OCI-M2 (cell line): ENCODE results near the gene HDGF.

Experiments used
- DNase-seq: peaks from one replicate; lab custom pipeline; 2025; ENCODE audit not compliant: unreplicated experiment; lab: John Stamatoyannopoulos, UW

HDGF gene

DNA sequence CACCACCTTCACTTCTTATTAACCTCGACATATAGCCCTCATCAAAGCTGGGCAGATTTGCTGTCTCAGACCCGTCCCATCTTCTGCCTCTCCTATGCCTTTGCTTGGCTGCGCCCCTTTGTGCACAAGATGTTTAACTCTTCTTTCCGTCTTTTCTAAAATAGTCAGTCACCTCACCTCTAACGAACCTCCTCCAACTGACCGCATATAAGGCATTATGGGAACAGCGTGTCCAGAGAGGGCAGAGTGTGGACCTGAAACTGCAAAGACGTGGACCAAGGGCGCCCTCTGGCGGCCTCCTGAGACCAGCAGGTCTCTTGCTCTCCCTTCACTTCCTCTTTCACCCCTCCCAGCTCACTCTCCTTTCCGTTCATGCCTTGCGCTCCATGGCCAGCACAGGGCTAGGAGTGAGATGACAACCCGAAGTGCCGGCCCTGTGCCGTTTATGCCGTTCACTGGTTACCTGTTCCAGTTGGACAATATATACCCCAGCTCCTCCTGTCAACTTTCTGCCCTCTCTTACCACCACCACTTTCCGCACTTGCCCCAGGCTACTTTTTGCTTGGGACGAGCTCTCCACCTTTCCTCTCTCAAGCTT lies 25.7 kb downstream of the HDGF start:
- DNase-seq = peak; percentile 68

DNA sequence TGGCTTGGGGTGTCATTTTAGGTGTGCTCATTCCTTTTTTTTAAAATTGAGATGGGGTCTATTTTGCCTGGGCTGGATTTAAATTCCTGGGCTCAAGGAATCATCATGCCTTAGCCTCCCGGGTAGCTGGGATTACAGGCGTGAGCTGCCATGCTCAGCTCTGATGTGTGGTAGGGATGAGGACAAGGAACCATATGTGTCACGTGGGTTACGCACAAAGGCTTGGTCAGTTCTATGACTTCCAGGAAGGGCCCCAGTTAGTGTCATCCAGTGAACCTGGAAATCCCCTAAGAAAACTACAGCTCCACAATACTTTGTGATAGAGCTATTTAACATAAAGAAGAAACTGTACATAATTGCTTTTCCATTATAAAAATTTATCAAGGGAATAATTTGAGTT lies 29.9 kb downstream of the HDGF start:
- no peak for DNase-seq

DNA sequence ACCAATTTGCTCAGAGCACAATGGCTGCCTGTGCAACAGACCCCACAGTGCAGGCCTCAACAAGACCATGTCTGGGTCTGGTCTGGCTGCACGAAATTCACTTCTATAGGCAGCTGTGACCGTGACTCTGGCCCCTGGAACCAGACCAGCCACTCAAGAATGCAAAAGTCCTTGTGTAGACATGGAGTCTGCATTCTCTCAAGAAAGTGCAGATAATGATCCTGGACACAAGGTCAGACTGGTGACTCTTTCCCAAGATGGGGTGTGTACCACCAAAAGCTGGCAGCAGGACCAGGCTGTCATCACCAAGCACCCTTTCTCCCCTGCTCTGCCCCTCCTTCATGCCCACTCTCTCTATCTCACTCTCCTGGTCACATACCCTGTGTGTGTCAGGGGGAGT lies 30.3 kb downstream of the HDGF start:
- DNase-seq = no peak

DNA sequence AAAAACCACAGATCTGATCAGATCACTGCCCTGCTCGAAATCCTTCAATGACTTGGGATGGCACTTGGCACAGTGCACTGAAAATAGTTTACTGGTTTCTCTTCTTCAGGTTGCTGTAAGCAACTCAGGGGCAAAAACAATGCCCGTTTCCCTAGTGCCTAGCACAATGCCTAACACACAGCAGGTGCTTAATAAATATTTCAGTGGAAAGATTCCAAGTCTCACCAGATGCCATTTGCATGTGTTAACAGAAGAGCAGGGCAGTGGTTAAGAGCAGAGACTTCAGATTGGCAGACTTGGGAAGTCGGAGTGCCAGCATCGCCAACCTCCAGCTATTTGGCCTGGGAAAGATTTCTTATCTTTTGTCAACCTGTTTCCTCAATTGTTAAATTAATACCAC lies 34.1 kb downstream of the HDGF start:
- DNase-seq = no peak

DNA sequence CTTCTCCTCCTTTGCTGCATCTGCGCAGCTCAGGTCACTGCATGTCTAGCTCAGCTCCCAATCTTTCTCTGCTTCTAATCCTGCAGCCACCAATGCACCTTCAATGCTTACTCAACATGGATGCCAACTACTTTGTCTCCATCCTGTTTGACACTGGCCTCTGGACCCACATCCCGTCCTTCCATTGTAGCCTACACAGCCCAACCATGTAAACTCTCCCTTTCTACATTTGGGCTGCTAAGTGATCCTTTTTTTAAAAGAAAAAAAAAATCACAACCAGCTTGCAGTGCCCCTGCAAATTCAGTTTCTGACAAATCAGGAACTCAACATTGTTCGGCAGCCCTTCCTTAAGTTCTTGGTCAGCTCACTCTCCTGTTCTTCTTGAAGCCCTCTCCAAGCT lies 36.6 kb downstream of the HDGF start:
- no peak for DNase-seq

DNA sequence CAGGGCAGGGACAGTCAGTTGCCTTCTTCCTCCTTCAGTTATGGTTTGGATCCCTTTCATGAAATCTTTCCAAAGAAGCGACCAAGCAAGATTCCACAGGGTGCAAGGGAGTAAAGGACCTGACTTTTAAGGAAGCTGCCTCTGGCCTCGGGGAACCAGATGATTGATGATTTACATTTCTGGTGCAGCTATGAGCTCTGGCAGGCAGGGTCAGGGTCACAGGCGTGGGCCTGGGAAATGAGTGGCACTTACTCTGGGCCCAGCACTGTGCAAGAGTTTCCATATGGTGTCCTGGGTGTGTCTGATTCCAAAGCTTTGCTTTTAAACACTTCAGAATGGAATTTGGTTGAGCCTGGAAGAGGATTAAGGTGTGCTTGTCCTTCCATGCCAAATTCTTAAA lies 38.8 kb downstream of the HDGF start:
- no peak for DNase-seq

DNA sequence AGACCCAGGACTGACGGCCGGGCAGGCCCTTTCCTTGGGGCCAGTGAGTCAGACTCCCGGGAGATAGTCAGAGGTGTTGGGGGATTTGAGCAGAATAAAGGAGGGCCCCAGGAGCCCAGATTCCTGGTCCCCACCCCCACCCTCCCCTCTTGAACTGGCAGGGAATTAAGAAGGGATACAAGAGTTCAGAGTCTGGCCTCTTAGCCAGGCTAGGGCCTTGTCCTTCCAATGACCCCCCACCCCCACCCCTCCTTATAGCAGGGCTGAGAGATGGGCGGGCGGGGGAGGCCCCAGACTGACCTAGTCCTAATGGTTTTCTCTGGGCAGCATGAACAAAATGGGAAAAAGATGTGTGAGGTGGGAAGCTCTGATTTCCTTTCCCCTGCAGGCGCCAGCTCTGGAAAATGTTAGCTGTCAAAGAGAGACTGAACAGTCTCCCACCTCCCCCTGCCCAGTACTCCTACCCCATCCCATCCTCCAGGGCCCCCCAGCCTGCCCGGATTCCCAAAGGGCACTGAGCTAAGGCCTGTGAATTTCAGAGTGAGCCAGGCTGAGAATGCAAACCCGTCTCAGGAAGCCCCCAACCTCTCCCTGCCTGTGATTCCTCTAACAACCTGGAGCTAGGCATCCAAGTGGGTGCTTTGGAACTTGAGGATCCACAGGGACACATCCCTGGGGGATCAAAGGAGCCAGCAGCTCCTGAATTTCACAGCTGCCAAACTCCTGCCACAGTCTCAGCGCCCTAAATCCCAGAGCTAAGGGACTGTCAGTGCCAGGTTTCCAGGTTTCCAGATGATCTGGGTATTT lies 40.3 kb downstream of the HDGF start:
- no peak for DNase-seq

DNA sequence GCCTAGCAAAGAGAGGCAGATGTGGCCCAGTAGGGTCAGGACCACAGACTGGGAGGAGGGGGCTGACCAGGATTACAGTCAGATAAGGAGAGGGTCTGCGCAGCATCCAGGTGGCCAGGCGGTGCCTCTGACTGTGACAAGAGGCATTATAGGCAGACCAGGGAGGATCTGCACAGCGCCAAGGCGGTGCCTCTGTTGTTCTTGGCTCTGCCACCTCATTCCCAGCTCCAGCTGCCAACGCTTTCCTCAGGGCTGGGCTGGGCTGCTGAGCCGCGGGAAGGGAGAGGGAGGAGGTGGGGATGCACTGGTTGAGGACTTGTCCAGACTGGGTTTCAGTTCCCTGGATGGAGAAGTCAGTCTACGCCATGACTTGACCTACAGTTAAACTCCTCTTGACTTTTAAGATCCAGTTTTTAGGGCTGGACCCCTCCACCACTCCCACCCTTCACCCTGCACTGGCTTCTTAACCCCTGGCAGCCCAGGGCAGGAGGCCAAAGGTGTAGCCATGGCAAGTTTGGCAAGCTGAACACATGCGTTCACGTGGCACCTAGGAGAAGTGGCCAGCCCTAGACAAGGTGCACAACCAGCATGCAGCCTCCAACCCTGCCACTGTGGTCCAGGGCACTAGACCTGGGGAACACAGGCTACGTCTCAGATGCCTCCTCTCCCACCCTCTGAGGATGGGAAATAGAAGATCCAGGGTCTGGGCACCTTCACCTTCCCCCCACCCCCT lies 41.6 kb downstream of the HDGF start:
- no peak for DNase-seq

DNA sequence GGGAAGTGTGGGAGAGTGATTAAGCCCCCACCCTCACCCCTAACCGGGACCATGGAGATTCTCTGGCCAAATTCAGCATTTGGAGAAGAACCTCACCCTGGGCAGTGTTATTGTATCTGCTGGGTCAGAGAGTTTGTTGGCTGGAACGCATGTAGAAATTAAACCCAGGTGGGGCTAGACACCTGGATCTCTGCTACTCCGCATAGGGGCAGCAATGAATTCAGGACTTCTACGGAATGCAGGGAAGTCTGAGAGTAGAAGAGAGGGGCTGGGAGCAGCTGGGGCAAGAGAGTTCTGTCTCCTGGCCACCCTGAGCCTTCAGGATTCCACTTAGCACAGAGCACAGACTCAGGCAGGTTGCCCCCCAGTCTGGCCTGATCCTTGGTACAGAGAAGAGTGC lies 42.4 kb downstream of the HDGF start:
- no peak for DNase-seq

DNA sequence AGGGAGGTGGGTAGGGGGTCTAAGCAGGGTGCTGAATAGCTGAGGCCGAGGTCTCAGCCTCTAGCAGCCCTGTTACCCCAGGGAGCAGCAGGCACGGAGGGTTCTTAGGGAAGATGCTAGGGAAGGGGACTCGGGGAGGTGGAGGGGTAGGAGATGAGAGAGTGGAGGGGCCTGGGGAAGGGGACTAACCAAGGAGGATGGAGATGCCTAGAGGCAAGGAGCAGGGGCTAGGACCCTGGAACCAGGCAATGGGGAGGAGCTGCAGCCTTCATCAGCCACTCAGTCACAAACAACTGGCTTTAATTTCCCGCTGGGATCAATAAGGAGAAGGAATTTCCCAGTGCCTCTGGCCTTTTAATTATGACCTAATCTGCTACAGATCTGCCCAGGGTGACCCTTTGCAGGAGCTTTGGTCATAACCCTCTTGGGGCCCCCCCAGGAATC lies 43.2 kb downstream of the HDGF start:
- no peak for DNase-seq

DNA sequence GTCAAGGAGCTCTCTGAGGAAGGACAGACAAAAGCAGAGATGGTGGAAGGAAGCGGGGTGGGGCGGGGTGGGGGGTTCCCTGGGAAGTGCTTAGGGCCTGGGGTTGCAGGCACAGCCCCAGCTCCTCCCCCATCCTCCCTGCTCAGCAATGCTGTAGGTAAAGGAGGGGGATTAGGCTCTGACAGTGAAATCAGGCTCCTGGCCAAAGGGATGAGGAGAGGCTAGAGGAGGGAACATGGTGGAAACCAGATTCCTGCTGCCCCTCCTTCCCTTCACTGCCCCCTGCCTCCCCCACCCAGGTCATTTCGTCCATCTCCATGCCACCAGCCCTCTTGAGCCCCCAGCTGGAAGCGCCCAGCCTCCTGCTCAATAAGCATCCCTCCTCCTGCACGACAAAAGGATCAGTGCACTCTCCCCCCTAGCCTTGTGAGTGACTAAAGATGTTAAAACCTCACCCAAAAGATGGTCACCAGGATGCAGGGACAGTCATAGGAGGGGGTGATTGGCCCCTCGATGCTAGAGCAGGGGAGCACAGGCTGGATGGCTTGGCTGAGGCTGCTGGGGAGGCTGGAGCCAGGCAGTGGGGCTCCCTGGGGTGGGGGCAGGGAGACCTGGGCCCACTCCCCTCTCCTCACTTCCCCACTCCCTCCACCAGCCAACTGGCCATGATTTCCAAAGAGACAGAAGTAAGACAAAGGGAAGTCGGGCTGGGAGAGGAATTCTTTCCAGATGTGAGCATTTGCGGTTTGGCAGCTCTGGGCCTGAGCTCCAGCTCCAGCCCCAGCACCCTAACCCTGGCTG lies 43.9 kb downstream of the HDGF start:
- DNase-seq = no peak

DNA sequence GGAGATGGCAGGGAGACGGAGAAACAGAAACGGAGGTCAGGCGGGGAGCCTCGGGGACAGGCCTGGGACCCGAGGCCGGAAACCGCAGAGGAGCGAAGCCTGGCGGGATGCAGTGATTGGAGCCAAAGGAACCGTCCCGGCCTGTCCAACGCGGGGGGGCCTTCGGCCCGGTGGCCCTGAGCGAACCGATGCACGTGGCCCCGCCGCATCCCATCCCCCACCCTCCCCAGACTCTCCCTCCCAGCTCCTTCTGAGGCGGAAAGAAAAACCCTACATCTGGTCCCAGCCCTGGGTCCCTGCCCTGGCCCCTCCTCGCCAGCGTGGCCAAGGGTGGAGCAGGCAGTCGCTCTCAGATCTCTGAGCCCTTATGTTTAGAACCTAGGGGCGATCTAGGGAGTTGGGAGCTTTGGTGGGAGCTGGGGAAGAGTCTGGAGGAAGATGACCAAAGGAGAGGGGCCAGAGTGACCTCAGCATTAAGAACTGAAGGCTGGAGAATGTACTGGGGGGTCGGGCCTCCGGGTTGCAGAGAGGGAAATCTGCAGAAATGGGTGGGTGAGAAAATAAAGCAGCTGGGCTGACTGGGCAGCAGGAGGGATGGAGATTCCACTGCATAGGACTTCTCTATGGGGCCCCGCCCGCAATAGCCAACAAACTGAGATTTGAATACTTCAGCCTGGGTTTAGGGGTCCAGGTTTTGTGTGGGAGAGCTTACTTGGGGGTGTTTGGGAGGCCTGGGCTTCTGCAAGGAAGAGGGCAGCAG lies 44.6 kb downstream of the HDGF start:
- no peak for DNase-seq

DNA sequence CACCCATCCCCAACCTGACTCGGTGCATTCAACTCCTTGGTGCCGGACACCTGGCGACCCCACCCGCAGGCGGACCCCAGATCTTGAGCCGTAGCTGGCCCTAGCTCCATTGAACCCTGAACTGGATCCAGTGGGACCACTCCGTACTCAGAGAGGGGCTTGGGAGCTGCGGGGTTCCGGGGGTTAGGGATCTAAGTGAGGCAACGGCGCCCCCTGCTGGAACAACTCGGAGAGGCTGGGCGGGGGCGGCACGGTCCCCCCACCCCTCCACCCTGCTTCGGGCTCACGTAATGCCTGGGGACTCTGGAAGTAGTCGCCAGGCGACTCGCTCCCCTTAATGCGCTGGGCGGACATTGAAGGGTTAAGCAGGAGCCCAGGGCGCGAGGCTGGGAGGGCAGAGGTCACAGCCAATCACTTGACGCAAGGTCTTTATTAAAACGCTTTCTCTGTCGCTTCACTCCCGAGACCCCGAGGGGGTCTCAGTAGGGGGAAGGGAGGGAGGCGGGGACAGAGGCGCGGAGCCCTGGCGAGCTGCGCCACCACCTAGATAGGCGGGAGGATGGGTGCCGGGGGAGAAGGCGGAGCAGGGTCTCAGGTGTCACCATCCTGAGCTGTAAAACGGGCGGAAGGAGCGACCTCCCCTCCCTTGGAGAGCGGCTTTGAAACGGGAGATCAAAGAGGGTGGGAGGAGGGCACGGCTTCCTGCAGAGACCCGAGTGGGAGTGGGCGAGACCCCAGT lies 45.4 kb downstream of the HDGF start:
- DNase-seq = no peak

DNA sequence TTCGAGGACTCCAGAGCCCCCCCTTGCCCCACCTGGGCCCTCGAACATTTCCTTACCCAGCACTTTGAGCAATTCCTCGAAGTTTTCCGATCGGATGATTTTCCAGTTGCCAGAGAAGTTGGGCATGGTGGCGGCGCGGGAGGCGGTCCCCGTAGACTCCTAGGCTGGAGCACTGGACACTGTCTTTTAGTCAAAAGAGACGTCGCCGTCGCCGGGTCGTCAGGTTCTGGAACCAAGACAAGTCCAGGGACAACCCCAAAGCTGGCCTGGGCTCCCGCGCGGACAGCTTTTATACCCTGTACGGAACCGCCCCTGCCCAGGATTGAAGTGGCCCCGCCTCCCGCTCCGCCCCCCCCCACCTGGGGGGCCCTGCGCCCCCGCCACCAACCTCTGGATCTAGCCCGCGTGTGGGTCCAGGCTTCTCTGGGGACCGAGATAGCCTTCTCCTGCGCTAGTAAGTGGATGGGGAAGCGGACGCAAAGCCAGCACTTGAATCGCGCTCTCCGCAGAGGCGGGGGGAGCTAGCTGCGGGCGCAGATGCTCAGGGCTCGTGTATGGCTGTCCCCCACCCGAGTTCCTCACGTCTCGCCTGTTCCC lies 46.1 kb downstream of the HDGF start, which contains the start of gene CRABP2:
Gene CRABP2 (minus strand): TSS at position 263 of the 597 bp plus-strand sequence. CDS start 137 bp downstream, at position 126.
- DNase-seq = no peak

DNA sequence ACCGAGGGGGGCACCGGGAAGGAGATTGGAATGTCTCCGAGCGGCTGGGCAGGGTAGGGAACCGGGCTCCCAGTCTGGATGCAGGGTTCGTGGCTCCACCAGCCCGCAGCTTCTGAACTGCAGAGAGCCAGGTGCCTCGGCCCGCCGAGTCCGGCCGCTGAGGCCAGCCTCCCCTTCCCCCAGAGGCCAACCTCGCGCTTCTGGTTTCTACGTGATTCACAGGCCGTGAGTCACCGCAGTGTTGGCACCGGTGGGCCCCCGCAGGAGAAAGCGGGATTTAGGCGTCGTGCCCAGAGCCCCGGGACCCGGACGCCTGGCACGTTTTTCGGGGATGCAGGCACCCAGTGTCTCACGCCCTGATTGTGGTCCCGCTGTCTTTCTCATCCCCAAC lies 46.5 kb downstream of the HDGF start:
- DNase-seq = no peak

DNA sequence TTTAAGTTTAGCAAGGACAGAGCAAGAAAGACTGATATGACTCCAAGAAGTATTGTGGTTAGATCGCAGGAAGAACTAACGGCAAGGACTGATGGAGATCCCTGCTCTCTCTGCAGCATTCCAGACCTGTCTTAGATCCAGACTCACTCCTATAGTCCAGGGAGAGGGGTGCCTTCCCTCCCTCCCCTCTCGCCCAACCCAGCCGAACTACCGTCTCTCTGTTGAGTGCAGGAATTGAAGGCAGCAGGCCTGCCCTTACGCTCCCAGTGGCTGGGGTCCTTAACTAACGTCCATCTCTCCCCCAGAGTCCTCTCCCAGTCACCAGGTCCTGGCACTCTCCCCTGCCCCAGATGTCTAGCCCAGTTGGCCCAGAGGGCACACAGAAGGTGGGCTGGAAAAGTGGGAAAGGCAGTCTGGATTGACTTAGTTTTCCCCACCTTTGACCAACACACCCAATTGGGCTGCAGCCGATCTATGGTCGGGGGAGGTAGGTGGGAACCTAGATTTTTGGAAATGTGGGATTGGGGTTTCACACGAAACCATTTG lies 47.2 kb downstream of the HDGF start:
- no peak for DNase-seq

DNA sequence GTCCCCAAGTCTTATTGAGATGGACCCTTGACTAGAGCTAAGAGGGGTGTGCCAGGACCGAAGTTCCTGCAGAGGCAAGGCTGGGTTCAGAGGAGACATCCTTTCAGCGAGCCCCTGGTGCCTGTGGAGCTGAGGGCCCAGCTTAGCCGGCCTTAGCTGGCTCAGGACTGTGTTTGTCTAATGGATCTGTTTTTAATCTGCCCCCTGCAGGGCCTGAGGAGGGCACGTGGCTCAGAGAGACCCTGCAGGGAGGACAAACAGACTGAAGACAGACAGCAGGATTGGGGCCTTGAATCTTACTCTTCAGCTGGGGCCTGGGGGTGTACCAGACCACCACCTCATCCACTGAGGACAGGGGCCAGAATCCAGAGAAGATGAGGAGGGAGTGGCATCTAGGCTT lies 47.7 kb downstream of the HDGF start:
- DNase-seq = no peak

DNA sequence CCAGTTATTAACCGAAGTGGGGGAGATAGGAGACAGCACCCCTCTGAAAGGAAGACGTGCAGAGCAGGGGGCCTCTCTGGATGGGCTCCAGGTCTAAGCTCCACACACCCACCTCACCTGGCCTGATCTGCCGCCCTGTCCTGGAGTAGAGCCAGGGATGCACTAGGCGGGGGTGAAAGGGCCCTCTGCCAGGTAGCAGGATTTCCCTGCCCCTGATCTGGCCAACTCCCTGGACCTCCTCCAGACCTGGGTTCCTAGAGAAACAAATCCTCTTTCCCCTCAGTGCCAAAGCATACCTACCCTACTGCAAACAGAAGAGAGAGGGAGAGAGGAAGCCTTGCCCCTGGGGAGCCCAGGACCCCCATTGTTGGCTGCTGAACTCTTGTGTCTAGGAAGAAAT lies 48.1 kb downstream of the HDGF start:
- no peak for DNase-seq
